Measurements from ENCODE around the gene HSPA9. TPM values are rescaled to one million over a fixed set of nuclear protein-coding genes. Genes with fewer than 3 reads are reported as not detected.

The HSPA9 gene
- total RNA-seq, 1 experiment from 2014 or later, result 502 TPM

- intact Hi-C loops (cut with micrococcal nuclease; ENCODE audit: unreplicated experiment), result no loop called here
- ChIA-PET POLR2A (ENCODE audit: low non-redundant PET) (no interaction called here), CTCF (no interaction called here)
- Histone ChIP-seq H3K27ac (ENCODE audit: low read depth, low read length, poor library complexity, severe bottlenecking) (no peak overlapping the region), H3K9me3 (ENCODE audit: low read depth, low read length, poor library complexity, severe bottlenecking) (no peaks in the 10 kb centered on the region), H3K36me3 (ENCODE audit: insufficient read depth, low read length, poor library complexity, severe bottlenecking) (peaks cover 96% of the 10 kb centered on the region), H3K27me3 (replicated peaks; ENCODE audit: insufficient read depth, low read depth, low read length, poor library complexity) (no peaks in the 10 kb centered on the region), H3K4me3 (ENCODE audit: low read depth, low read length, poor library complexity, severe bottlenecking) (no peak overlapping the region), H3K4me1 (ENCODE audit: insufficient read depth, low read length, poor library complexity, severe bottlenecking) (no peaks in the 10 kb centered on the region)
- no TSS peak for BruUV-seq (replicated peaks)
- no peak for TF ChIP-seq EZH2 (IDR thresholded peaks at IDR 0.05; ENCODE audit: borderline replicate concordance, low read depth, low read length, poor library complexity, severe bottlenecking)
- TF ChIP-seq CTCF (conservative IDR thresholded peaks at IDR 0.05; ENCODE audit: low read depth, low read length), result no peak
- no peak for DNase-seq (ENCODE audit: low spot score)
Measured at GRCh38 chr5:138559937-138560336, 15.3 kb downstream of the HSPA9 start.

GRCh38 chr5:138557677-138558076 lies 17.5 kb downstream of the HSPA9 start:
- no peak for DNase-seq (ENCODE audit: low spot score)
- peaks cover 95% of the 10 kb centered on the region for H3K36me3 ChIP-seq (ENCODE audit: insufficient read depth, low read length, poor library complexity, severe bottlenecking)
- TF ChIP-seq EZH2 (IDR thresholded peaks at IDR 0.05; ENCODE audit: borderline replicate concordance, low read depth, low read length, poor library complexity, severe bottlenecking) (no peak), CTCF (conservative IDR thresholded peaks at IDR 0.05; ENCODE audit: low read depth, low read length) (no peak)
- no TSS peak for BruUV-seq (replicated peaks)
- intact Hi-C loops (cut with micrococcal nuclease; ENCODE audit: unreplicated experiment), result no loop called here
- no peaks in the 10 kb centered on the region for H3K4me1 ChIP-seq (ENCODE audit: insufficient read depth, low read length, poor library complexity, severe bottlenecking)
- H3K4me3 ChIP-seq (ENCODE audit: low read depth, low read length, poor library complexity, severe bottlenecking), result no peak overlapping the region
- no peaks in the 10 kb centered on the region for H3K9me3 ChIP-seq (ENCODE audit: low read depth, low read length, poor library complexity, severe bottlenecking)
- ChIA-PET POLR2A (ENCODE audit: low non-redundant PET) (no interaction called here), CTCF (no interaction called here)
- H3K27ac ChIP-seq (ENCODE audit: low read depth, low read length, poor library complexity, severe bottlenecking), result no peak overlapping the region
- no peaks in the 10 kb centered on the region for H3K27me3 ChIP-seq (replicated peaks; ENCODE audit: insufficient read depth, low read depth, low read length, poor library complexity)

DNA sequence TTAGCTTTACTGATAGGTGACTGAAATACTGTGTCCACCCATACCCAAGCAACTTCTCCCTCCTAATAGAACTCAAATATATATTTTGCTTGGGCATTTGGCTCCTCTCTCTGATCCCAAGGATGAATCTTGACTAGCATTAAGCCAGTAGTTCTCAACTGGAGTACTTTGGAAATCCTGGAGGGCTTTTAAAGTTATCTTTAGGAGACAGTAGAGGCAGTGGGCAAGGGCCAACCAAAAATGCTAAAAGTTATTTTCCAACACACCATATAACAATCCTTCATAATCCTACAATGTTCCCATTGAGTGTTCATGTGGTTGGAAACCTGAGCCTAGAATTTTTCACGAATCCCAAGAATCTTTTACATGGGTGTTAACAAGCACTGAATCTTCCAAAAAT lies 21.1 kb downstream of the HSPA9 start:
- H3K4me1 ChIP-seq (ENCODE audit: insufficient read depth, low read length, poor library complexity, severe bottlenecking), result no peaks in the 10 kb centered on the region
- H3K36me3 ChIP-seq (ENCODE audit: insufficient read depth, low read length, poor library complexity, severe bottlenecking), result peaks cover 68% of the 10 kb centered on the region
- BruUV-seq (replicated peaks), result no TSS peak
- ChIA-PET CTCF (no interaction called here), POLR2A (ENCODE audit: low non-redundant PET) (no interaction called here)
- H3K27me3 ChIP-seq (replicated peaks; ENCODE audit: insufficient read depth, low read depth, low read length, poor library complexity), result no peaks in the 10 kb centered on the region
- no peak overlapping the region for H3K4me3 ChIP-seq (ENCODE audit: low read depth, low read length, poor library complexity, severe bottlenecking)
- no peak overlapping the region for H3K27ac ChIP-seq (ENCODE audit: low read depth, low read length, poor library complexity, severe bottlenecking)
- no peak for DNase-seq (ENCODE audit: low spot score)
- H3K9me3 ChIP-seq (ENCODE audit: low read depth, low read length, poor library complexity, severe bottlenecking), result no peaks in the 10 kb centered on the region
- TF ChIP-seq EZH2 (IDR thresholded peaks at IDR 0.05; ENCODE audit: borderline replicate concordance, low read depth, low read length, poor library complexity, severe bottlenecking) (no peak), CTCF (conservative IDR thresholded peaks at IDR 0.05; ENCODE audit: low read depth, low read length) (no peak)
- intact Hi-C loops (cut with micrococcal nuclease; ENCODE audit: unreplicated experiment), result no loop called here
